ENCODE measurements around the gene APMAP. TPM values are rescaled to one million over a fixed set of nuclear protein-coding genes. Genes with fewer than 3 reads are reported as not detected.

The APMAP gene
- total and polyA plus RNA-seq, 2 of the 13 experiments (the other 11 are each of a cell fraction or from before 2014, with no cell fraction given): 168 to 214 TPM

DNA sequence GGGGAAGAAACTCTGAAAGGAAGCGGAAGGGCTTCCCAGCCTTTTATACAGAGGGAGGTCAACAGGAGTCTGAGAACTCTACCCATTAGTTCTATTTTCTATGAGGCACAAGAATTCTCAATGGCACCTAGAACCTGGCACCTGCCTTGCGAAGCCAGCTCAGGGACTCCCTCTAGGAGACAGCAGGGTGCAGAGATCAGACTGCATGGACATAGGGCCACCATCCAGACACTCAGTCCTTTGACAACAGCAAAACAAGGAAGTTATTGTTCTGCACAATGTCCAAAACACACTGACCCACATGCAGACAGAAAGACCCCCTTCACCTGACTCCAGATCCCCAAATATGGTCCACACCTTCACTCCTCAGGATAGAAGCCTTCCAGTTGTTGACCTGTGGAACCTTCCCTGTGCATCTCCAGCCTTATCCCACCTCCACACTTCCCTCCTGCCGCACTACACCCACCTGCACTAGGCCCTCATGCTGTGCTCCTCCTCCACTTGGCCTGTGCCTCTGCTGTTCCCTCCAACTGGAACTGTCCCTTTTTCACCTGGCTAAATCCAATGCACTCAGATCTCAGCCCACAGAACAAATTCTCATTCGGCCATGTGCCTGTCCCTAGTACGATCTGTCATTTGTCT, 37.6 kb upstream of the APMAP start (continued):
- TF ChIP-seq, protein P1, sequence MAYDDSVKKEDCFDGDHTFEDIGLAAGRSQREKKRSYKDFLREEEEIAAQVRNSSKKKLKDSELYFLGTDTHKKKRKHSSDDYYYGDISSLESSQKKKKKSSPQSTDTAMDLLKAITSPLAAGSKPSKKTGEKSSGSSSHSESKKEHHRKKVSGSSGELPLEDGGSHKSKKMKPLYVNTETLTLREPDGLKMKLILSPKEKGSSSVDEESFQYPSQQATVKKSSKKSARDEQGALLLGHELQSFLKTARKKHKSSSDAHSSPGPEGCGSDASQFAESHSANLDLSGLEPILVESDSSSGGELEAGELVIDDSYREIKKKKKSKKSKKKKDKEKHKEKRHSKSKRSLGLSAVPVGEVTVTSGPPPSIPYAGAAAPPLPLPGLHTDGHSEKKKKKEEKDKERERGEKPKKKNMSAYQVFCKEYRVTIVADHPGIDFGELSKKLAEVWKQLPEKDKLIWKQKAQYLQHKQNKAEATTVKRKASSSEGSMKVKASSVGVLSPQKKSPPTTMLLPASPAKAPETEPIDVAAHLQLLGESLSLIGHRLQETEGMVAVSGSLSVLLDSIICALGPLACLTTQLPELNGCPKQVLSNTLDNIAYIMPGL (CRISPR knock-in tag; IDR thresholded peaks at IDR 0.05; ENCODE audit: borderline replicate concordance in 1 of 2, low read depth in 1 of 2): 0 out of 4 replicates have a peak, but pooled peaks of 1 of the 2 experiments have one; percentile 44
- no peak for TF ChIP-seq SOX13 (IDR thresholded peaks at IDR 0.05)
- peak in 1 of 2 experiments; percentile 75; a peak in 2 of 4 replicates for TF ChIP-seq SOX13 (CRISPR knock-in tag; conservative IDR thresholded peaks at IDR 0.05 in 1 of 2, IDR thresholded peaks at IDR 0.05 in 1 of 2)
- TF ChIP-seq, protein P2, sequence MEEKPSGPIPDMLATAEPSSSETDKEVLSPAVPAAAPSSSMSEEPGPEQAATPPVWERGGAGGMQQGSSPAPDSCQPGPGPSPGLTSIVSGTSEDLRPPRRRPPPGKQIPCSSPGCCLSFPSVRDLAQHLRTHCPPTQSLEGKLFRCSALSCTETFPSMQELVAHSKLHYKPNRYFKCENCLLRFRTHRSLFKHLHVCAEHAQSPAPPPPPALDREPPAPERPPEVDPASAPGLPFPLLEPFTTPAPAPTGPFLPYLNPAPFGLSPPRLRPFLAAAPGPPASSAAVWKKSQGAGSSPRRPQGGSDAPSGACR (CRISPR knock-in tag; IDR thresholded peaks at IDR 0.05): no peak
- TF ChIP-seq, protein P3, sequence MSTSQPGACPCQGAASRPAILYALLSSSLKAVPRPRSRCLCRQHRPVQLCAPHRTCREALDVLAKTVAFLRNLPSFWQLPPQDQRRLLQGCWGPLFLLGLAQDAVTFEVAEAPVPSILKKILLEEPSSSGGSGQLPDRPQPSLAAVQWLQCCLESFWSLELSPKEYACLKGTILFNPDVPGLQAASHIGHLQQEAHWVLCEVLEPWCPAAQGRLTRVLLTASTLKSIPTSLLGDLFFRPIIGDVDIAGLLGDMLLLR (CRISPR knock-in tag; IDR thresholded peaks at IDR 0.05): 0 out of 2 replicates have a peak, but pooled peaks have one; percentile 4
- no peak for TF ChIP-seq NR2F6 (IDR thresholded peaks at IDR 0.05)
- peak; percentile 35; the same call in 1 of the 2 replicates for TF ChIP-seq NR2F6 (CRISPR knock-in tag; IDR thresholded peaks at IDR 0.05)
- no peak for TF ChIP-seq THRA (CRISPR knock-in tag; IDR thresholded peaks at IDR 0.05; ENCODE audit: borderline replicate concordance)
- TF ChIP-seq, protein P4, sequence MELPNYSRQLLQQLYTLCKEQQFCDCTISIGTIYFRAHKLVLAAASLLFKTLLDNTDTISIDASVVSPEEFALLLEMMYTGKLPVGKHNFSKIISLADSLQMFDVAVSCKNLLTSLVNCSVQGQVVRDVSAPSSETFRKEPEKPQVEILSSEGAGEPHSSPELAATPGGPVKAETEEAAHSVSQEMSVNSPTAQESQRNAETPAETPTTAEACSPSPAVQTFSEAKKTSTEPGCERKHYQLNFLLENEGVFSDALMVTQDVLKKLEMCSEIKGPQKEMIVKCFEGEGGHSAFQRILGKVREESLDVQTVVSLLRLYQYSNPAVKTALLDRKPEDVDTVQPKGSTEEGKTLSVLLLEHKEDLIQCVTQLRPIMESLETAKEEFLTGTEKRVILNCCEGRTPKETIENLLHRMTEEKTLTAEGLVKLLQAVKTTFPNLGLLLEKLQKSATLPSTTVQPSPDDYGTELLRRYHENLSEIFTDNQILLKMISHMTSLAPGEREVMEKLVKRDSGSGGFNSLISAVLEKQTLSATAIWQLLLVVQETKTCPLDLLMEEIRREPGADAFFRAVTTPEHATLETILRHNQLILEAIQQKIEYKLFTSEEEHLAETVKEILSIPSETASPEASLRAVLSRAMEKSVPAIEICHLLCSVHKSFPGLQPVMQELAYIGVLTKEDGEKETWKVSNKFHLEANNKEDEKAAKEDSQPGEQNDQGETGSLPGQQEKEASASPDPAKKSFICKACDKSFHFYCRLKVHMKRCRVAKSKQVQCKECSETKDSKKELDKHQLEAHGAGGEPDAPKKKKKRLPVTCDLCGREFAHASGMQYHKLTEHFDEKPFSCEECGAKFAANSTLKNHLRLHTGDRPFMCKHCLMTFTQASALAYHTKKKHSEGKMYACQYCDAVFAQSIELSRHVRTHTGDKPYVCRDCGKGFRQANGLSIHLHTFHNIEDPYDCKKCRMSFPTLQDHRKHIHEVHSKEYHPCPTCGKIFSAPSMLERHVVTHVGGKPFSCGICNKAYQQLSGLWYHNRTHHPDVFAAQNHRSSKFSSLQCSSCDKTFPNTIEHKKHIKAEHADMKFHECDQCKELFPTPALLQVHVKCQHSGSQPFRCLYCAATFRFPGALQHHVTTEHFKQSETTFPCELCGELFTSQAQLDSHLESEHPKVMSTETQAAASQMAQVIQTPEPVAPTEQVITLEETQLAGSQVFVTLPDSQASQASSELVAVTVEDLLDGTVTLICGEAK (IDR thresholded peaks at IDR 0.05): no peak
- TF ChIP-seq, protein P4 (CRISPR knock-in tag; IDR thresholded peaks at IDR 0.05): 0 out of 2 replicates have a peak, but pooled peaks have one; percentile 26
- no peak for TF ChIP-seq CHCHD3 (CRISPR knock-in tag; IDR thresholded peaks at IDR 0.05)
- no peak for TF ChIP-seq ZNF224 (CRISPR knock-in tag; IDR thresholded peaks at IDR 0.05)
- 0 out of 2 replicates have a peak, but pooled peaks have one; percentile 15 for TF ChIP-seq NRL (CRISPR knock-in tag; IDR thresholded peaks at IDR 0.05; ENCODE audit: borderline replicate concordance)
- no peak for TF ChIP-seq IRX3 (CRISPR knock-in tag; IDR thresholded peaks at IDR 0.05; ENCODE audit: borderline replicate concordance, low read depth)
- TF ChIP-seq STAG1 (CRISPR knock-in tag; IDR thresholded peaks at IDR 0.05): 0 out of 2 replicates have a peak, but pooled peaks have one; percentile 18

Data from HepG2 (cell line).